WERI-Rb-1 (cell line): Measurements from ENCODE around the gene FBXO48.

Experiments
- DNase-seq: peaks from one replicate; pipeline ENCODE4 v3.0.0-alpha.2; 2020
- H3K27ac ChIP-seq: fragments of 250-450 bp; sonication (Bioruptor Pico); 2 replicates; pipeline ENCODE4 v1.5.1; 2020; ENCODE audit warnings: mild to moderate bottlenecking, moderate library complexity
- H3K27me3 ChIP-seq: fragments of 250-450 bp; sonication (Bioruptor Pico); 2 replicates; pipeline ENCODE4 v1.5.1; 2021; ENCODE audit warnings: mild to moderate bottlenecking, low read depth, moderate library complexity; ENCODE audit not compliant: insufficient read depth, severe bottlenecking
- H3K36me3 ChIP-seq: fragments of 250-450 bp; sonication (Bioruptor Pico); 2 replicates; pipeline ENCODE4 v1.5.1; 2020; ENCODE audit warnings: mild to moderate bottlenecking, moderate library complexity
- H3K4me3 ChIP-seq: 2 replicates; pipeline ENCODE4 v1.5.1; 2011; ENCODE audit warnings: low read depth, mild to moderate bottlenecking, control low read depth, low read length
- H3K9me3 ChIP-seq: fragments of 250-450 bp; sonication (Bioruptor Pico); 2 replicates; pipeline ENCODE4 v1.5.1; 2021; ENCODE audit warnings: mild to moderate bottlenecking, moderate library complexity; ENCODE audit not compliant: severe bottlenecking
- TF ChIP-seq, protein P1 (sequence below): IDR thresholded peaks from 2 replicates; pipeline ENCODE4 v1.5.1; 2011; ENCODE audit warnings: low read depth, mild to moderate bottlenecking, control low read depth, inconsistent platforms, low read length

Gene FBXO48

DNA sequence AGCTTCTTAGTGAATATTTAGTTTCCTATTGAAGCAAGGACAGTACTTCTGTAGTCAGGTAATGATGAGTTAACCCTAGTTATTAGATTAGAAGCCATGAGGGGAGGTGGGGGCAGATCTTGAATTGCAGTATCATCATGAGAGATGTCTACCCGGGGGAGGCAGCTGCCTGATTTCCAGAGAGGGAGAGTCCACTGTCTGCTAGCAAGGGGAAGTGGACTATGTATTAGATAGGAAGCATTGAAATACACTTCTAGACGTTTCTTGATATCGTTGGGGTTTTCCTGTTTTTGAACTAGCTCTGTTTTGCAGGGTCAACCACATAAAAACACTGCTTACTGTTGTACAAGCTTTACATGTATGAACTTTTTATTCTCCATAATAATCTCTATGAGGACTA lies 39.1 kb upstream of the FBXO48 start:
- no peaks in the 10 kb centered on the region for H3K36me3 ChIP-seq
- no peak for DNase-seq
- TF ChIP-seq, protein P1, sequence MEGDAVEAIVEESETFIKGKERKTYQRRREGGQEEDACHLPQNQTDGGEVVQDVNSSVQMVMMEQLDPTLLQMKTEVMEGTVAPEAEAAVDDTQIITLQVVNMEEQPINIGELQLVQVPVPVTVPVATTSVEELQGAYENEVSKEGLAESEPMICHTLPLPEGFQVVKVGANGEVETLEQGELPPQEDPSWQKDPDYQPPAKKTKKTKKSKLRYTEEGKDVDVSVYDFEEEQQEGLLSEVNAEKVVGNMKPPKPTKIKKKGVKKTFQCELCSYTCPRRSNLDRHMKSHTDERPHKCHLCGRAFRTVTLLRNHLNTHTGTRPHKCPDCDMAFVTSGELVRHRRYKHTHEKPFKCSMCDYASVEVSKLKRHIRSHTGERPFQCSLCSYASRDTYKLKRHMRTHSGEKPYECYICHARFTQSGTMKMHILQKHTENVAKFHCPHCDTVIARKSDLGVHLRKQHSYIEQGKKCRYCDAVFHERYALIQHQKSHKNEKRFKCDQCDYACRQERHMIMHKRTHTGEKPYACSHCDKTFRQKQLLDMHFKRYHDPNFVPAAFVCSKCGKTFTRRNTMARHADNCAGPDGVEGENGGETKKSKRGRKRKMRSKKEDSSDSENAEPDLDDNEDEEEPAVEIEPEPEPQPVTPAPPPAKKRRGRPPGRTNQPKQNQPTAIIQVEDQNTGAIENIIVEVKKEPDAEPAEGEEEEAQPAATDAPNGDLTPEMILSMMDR = no peak

DNA sequence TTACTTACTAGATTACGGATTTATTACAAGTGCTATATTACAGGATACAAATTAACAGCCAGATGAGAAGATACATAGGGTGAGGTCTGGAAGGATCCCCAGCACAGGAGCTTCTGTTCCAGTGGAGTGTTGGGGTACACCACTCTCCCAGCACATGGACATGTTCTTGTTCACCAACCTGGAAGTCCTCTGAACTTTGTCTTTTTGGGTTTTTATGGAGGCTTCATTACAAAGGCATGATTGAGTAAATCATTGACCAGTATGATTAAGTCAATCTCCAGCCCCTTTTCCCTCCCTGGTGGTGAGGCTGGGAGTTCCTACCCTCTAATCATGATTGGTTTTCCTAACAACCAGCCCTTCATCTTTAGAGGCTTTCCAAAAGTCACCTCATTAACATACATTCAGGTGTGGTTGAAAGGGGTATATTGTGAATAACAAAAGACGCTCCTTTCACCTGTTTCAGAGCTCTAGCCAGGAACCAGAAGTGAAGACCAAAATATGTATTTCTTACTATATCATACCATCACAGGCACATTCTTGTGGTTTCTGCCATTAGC lies 38.6 kb upstream of the FBXO48 start:
- Histone ChIP-seq H3K4me3 (no peak overlapping the region), H3K9me3 (no peaks in the 10 kb centered on the region), H3K27me3 (no peaks in the 10 kb centered on the region), H3K27ac (no peak overlapping the region), H3K36me3 (no peaks in the 10 kb centered on the region)
- no peak for DNase-seq
- TF ChIP-seq, protein P1 = no peak

More for the DNA sequence above, 39.1 kb upstream of the FBXO48 start:
- Histone ChIP-seq H3K9me3 (no peaks in the 10 kb centered on the region), H3K27ac (no peak overlapping the region), H3K27me3 (no peaks in the 10 kb centered on the region), H3K4me3 (no peak overlapping the region)

DNA sequence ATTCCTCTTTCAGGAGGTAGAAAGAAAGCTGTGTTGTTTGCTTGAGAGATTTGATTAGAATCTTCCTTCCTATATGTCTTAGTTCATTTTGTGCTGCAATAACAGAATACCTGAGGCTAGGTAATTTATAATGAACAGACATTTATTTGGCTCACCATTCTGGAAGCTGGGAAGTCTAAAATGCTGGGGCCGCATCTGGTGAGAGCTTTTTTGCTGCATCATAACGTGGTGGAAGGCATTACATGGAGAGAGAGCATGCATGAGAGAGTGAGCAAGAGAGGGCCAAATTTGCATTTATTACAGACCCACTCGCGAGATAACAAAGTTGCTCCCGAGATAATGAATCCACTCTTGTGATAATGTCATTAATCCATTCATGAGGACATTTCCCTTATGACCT lies 34.7 kb upstream of the FBXO48 start:
- TF ChIP-seq, protein P1 = no peak
- H3K36me3 ChIP-seq = no peaks in the 10 kb centered on the region

DNA sequence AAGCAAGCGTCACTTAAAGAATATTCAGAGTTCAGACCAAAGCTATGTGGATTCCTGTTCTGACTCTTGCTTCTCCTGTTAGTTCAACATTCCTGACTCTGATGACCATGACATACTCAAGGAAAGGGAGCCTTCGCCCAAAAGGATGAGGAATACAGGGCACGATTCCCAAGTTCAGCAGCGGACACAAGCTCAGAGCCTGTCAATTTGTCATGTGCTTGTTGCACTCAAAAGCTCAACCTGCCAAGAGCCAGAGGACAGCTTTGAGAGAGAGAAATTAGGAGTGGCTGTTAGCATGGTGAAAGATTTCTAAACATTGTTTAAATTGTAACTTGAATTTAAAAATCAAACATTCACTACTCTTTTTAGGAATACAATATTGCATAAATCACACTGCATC lies 33.6 kb upstream of the FBXO48 start:
- Histone ChIP-seq H3K36me3 (no peaks in the 10 kb centered on the region), H3K9me3 (peaks cover 12% of the 10 kb centered on the region), H3K27ac (no peak overlapping the region), H3K4me3 (no peak overlapping the region), H3K27me3 (no peaks in the 10 kb centered on the region)
- TF ChIP-seq, protein P1 = no peak
- no peak for DNase-seq

More for the DNA sequence above, 34.7 kb upstream of the FBXO48 start:
- Histone ChIP-seq H3K4me3 (no peak overlapping the region), H3K9me3 (peaks cover 3% of the 10 kb centered on the region), H3K27ac (no peak overlapping the region), H3K27me3 (no peaks in the 10 kb centered on the region)
- no peak for DNase-seq

DNA sequence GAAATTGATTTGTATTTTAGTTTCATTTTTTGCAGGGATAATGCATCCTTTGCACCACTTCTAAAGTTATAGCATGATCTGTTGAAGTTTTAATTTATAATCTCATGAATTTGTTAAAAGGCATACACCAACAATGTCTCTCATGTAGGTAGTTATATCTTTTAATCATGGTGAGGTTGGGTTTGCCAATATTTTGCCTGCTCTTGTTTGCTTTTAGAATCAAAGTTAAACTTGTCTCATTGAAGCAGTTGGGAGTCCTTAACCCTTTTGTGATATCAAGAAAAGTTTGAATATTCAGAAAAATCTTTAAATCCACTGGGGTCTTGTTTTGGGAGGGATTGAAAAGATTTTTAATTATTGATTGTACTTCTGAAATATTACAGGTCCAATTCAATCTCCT lies 32.0 kb upstream of the FBXO48 start:
- Histone ChIP-seq H3K9me3 (peaks cover 13% of the 10 kb centered on the region), H3K36me3 (no peaks in the 10 kb centered on the region), H3K27me3 (no peaks in the 10 kb centered on the region), H3K27ac (no peak overlapping the region), H3K4me3 (no peak overlapping the region)
- TF ChIP-seq, protein P1 = no peak
- DNase-seq = no peak

DNA sequence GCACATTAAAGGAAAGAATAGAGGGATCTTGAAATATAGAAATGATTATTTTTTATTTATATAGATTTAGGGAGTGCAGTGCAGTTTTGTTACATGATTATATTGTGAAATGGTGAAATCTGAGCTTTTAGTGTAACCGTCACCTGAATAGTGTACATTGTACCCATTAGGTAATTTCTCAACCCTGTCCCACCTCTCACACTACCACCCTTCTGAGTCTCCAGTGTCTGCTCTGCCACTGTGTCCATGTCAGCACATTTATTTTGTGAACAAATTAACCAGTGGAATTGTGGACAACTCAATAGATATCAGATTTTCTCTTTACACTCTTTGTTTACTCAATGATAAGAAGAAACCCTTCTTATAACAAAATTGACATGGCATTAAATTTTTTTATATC lies 24.5 kb upstream of the FBXO48 start:
- DNase-seq = no peak
- no peaks in the 10 kb centered on the region for H3K36me3 ChIP-seq
- TF ChIP-seq, protein P1 = no peak
- no peaks in the 10 kb centered on the region for H3K27me3 ChIP-seq
- H3K4me3 ChIP-seq = no peak overlapping the region
- peaks cover 8% of the 10 kb centered on the region for H3K9me3 ChIP-seq
- no peak overlapping the region for H3K27ac ChIP-seq
